Trophoblast cell (in vitro differentiated cells and primary cell): ENCODE results near the gene MEIKIN.

ENCODE experiments used
- DNase-seq, 2 donors: peaks; one replicate each; pipeline ENCODE4 v3.0.0-alpha.2; 2016
- H2AFZ ChIP-seq: 2 replicates; pipeline ENCODE4 v1.6.1; 2013; ENCODE audit warnings: low read length, moderate library complexity, mild to moderate bottlenecking; ENCODE audit not compliant: insufficient read depth, poor library complexity
- H2AK5ac ChIP-seq: 2 replicates; pipeline ENCODE4 v1.6.1; 2013; ENCODE audit warnings: mild to moderate bottlenecking, low read length
- H2BK120ac ChIP-seq: 2 replicates; pipeline ENCODE4 v1.6.1; 2013; ENCODE audit warnings: low read length, mild to moderate bottlenecking, moderate library complexity; ENCODE audit not compliant: insufficient read depth, poor library complexity
- H2BK12ac ChIP-seq: 2 replicates; pipeline ENCODE4 v1.6.1; 2013; ENCODE audit warnings: mild to moderate bottlenecking, low read length, moderate library complexity
- H2BK5ac ChIP-seq: 2 replicates; pipeline ENCODE4 v1.6.1; 2013; ENCODE audit warnings: low read length, low read depth, moderate library complexity, mild to moderate bottlenecking; ENCODE audit not compliant: poor library complexity
- H3K14ac ChIP-seq: 2 replicates; pipeline ENCODE4 v1.6.1; 2013; ENCODE audit warnings: mild to moderate bottlenecking, low read length
- H3K18ac ChIP-seq: 2 replicates; pipeline ENCODE4 v1.6.1; 2013; ENCODE audit warnings: mild to moderate bottlenecking, low read length
- H3K23ac ChIP-seq: 2 replicates; pipeline ENCODE4 v1.6.1; 2013; ENCODE audit warnings: low read length
- H3K27ac ChIP-seq: 2 replicates; pipeline ENCODE4 v1.5.1; 2013; ENCODE audit warnings: low read depth, mild to moderate bottlenecking, inconsistent platforms, low read length, moderate library complexity
- H3K27me3 ChIP-seq: 2 replicates; pipeline ENCODE4 v1.6.1; 2013; ENCODE audit warnings: inconsistent platforms, mild to moderate bottlenecking, low read length, moderate library complexity; ENCODE audit not compliant: insufficient read depth
- H3K36me3 ChIP-seq, 2 experiments: 1 replicate in 1 of 2; 2 replicates in 1 of 2; pipeline ENCODE4 v1.6.1; 2013; ENCODE audit warnings: low read length in 2 of 2, mild to moderate bottlenecking in 2 of 2, moderate library complexity in 1 of 2; ENCODE audit not compliant: insufficient read depth in 2 of 2, control insufficient read depth in 1 of 2
- H3K4ac ChIP-seq: 2 replicates; pipeline ENCODE4 v1.6.1; 2013; ENCODE audit warnings: low read depth, mild to moderate bottlenecking, low read length, moderate library complexity
- H3K4me1 ChIP-seq, 2 experiments: 1 replicate in 1 of 2; 2 replicates in 1 of 2; pipeline ENCODE4 v1.6.1; 2013; ENCODE audit warnings: low read length in 2 of 2, mild to moderate bottlenecking in 2 of 2, moderate library complexity in 1 of 2; ENCODE audit not compliant: insufficient read depth in 2 of 2, control insufficient read depth in 1 of 2
- H3K4me2 ChIP-seq: 2 replicates; pipeline ENCODE4 v1.6.1; 2013; ENCODE audit warnings: inconsistent platforms, mild to moderate bottlenecking, low read length, moderate library complexity
- H3K4me3 ChIP-seq: 2 replicates; pipeline ENCODE4 v1.5.1; 2013; ENCODE audit warnings: mild to moderate bottlenecking, low read depth, low read length, inconsistent platforms
- H3K79me1 ChIP-seq: one replicate; pipeline ENCODE4 v1.6.1; 2013; ENCODE audit warnings: low read length
- H3K79me2 ChIP-seq: 2 replicates; pipeline ENCODE4 v1.6.1; 2013; ENCODE audit warnings: low read length, mild to moderate bottlenecking; ENCODE audit not compliant: control insufficient read depth, insufficient read depth, poor library complexity
- H3K9ac ChIP-seq: 2 replicates; pipeline ENCODE4 v1.6.1; 2013; ENCODE audit warnings: mild to moderate bottlenecking, low read length
- H3K9me3 ChIP-seq: 2 replicates; pipeline ENCODE4 v1.6.1; 2013; ENCODE audit warnings: low read depth, mild to moderate bottlenecking, control low read depth, inconsistent platforms, low read length; ENCODE audit not compliant: insufficient read depth
- H4K12ac ChIP-seq: 2 replicates; pipeline ENCODE4 v1.6.1; 2013; ENCODE audit warnings: low read depth, mild to moderate bottlenecking, low read length, moderate library complexity
- H4K8ac ChIP-seq: 2 replicates; pipeline ENCODE4 v1.6.1; 2013; ENCODE audit warnings: low read depth, mild to moderate bottlenecking, low read length, moderate library complexity
- H4K91ac ChIP-seq: one replicate; pipeline ENCODE4 v1.6.1; 2013; ENCODE audit warnings: low read depth, mild to moderate bottlenecking, low read length, moderate library complexity
- WGBS: extraction: QIAGEN DNeasy Blood & Tissue Kit; methylation state at CpG from one replicate; pipeline ENCODE4 v1.1.7; 2013; ENCODE audit warnings: missing lambda C conversion rate; ENCODE audit not compliant: insufficient read length, insufficient coverage; ENCODE audit errors: extremely low coverage; 5-methylcytosine and 5-hydroxymethylcytosine counted together

The MEIKIN gene

DNA sequence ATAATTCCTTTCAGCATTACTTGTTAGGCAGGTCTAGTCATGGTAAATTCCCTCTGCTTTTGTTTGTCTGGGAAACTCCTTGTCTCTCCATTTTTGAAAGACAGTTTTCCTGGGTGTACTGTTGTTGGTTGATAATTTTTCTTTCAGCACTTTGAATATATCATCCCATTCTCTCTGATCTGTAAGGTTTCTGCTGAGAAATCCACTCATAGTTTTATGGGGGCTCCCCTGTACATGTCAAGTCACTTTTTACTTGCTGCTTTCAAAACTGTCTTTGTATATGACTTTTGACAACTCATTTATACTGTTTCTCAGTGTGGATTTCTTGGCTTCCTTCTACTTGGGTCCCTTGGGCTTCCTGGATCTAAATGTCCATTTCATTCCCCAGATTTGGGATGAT lies 16.5 kb downstream of the MEIKIN start:
- H3K36me3 ChIP-seq: no peaks in the 10 kb centered on the region
- H4K12ac ChIP-seq: no peak overlapping the region
- H3K9ac ChIP-seq: no peak overlapping the region
- no peak overlapping the region for H3K18ac ChIP-seq
- no peak for DNase-seq
- no peak overlapping the region for H3K4me3 ChIP-seq
- no peak overlapping the region for H2BK120ac ChIP-seq
- H3K4me2 ChIP-seq: no peak overlapping the region
- H3K27ac ChIP-seq: no peak overlapping the region
- H3K79me2 ChIP-seq: no peaks in the 10 kb centered on the region
- no peak overlapping the region for H2AK5ac ChIP-seq
- no peaks in the 10 kb centered on the region for H3K4me1 ChIP-seq
- no peaks in the 10 kb centered on the region for H3K79me1 ChIP-seq
- H2AFZ ChIP-seq: no peak overlapping the region
- H2BK12ac ChIP-seq: no peak overlapping the region
- H2BK5ac ChIP-seq: no peak overlapping the region
- no peak overlapping the region for H3K4ac ChIP-seq
- no peak overlapping the region for H3K23ac ChIP-seq
- H4K8ac ChIP-seq: no peak overlapping the region
- H4K91ac ChIP-seq: no peak overlapping the region
- no peaks in the 10 kb centered on the region for H3K9me3 ChIP-seq
- H3K14ac ChIP-seq: no peak overlapping the region
- no peaks in the 10 kb centered on the region for H3K27me3 ChIP-seq

DNA sequence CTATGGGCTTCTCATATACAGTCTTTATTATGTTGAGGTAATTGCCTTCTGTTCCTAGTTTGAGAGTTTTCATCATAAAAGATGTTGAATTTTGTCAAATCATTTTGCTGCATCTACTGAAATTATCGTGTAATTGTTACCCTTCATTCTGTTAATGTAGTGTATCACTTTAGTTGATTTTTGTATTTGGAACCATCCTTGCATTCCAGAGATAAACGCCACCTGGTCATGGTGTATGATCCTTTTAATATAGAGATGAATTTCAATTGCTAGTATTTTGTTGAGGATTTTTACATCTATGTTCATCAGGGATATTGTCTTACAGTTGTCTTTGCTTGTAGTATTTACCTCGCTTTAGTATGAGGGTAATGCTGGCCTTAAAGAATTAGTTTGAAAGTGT lies 19.3 kb downstream of the MEIKIN start:
- no CpG with 5 or more reads among the region's 3 CpGs for WGBS

DNA sequence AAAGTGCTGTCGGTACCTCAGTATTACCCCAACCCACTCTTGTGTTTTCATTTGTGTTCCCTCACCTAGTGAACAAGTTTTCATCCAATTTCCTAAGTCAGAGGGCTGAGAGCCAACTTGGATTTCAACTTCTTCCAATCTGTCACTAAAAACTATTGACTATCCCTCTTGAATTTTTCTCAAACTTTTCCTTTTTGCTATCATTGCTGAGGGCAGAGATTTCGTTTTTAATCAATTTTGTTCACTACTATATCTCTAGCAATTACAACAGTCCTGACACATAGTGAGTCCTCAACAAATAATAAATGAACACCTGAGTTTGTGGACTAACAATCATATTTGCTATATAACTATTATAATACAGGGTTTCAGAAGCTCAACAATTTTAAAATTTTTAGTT lies 29.0 kb downstream of the MEIKIN start:
- DNase-seq: no peak
- H3K14ac ChIP-seq: no peak overlapping the region
- WGBS: no CpG with 5 or more reads among the region's 2 CpGs
- H3K4ac ChIP-seq: no peak overlapping the region
- no peak overlapping the region for H3K9ac ChIP-seq
- H3K79me1 ChIP-seq: no peaks in the 10 kb centered on the region
- no peaks in the 10 kb centered on the region for H3K9me3 ChIP-seq
- no peak overlapping the region for H4K8ac ChIP-seq
- H3K79me2 ChIP-seq: no peaks in the 10 kb centered on the region
- H2BK12ac ChIP-seq: no peak overlapping the region
- no peaks in the 10 kb centered on the region for H3K36me3 ChIP-seq
- H3K27me3 ChIP-seq: no peaks in the 10 kb centered on the region
- H4K91ac ChIP-seq: no peak overlapping the region
- H3K4me2 ChIP-seq: no peak overlapping the region
- no peak overlapping the region for H3K27ac ChIP-seq
- H2AK5ac ChIP-seq: no peak overlapping the region
- H2AFZ ChIP-seq: no peak overlapping the region
- no peak overlapping the region for H2BK5ac ChIP-seq
- H2BK120ac ChIP-seq: no peak overlapping the region
- H3K4me3 ChIP-seq: no peak overlapping the region
- H3K23ac ChIP-seq: no peak overlapping the region
- no peak overlapping the region for H4K12ac ChIP-seq
- no peak overlapping the region for H3K18ac ChIP-seq
- no peaks in the 10 kb centered on the region for H3K4me1 ChIP-seq

More for the DNA sequence above, 19.3 kb downstream of the MEIKIN start:
- no peak overlapping the region for H4K12ac ChIP-seq
- H3K18ac ChIP-seq: no peak overlapping the region
- no peak overlapping the region for H2AFZ ChIP-seq
- no peaks in the 10 kb centered on the region for H3K9me3 ChIP-seq
- no peak overlapping the region for H2AK5ac ChIP-seq
- no peak overlapping the region for H3K27ac ChIP-seq
- H4K91ac ChIP-seq: no peak overlapping the region
- no peaks in the 10 kb centered on the region for H3K4me1 ChIP-seq
- no peaks in the 10 kb centered on the region for H3K36me3 ChIP-seq
- H2BK5ac ChIP-seq: no peak overlapping the region
- no peak overlapping the region for H2BK12ac ChIP-seq
- H3K4me2 ChIP-seq: no peak overlapping the region
- H3K14ac ChIP-seq: no peak overlapping the region
- no peak overlapping the region for H3K9ac ChIP-seq
- no peak overlapping the region for H3K23ac ChIP-seq
- H3K27me3 ChIP-seq: no peaks in the 10 kb centered on the region
- H4K8ac ChIP-seq: no peak overlapping the region
- no peak overlapping the region for H2BK120ac ChIP-seq
- H3K79me1 ChIP-seq: no peaks in the 10 kb centered on the region
- H3K4ac ChIP-seq: no peak overlapping the region
- no peaks in the 10 kb centered on the region for H3K79me2 ChIP-seq
- DNase-seq: no peak
- no peak overlapping the region for H3K4me3 ChIP-seq

DNA sequence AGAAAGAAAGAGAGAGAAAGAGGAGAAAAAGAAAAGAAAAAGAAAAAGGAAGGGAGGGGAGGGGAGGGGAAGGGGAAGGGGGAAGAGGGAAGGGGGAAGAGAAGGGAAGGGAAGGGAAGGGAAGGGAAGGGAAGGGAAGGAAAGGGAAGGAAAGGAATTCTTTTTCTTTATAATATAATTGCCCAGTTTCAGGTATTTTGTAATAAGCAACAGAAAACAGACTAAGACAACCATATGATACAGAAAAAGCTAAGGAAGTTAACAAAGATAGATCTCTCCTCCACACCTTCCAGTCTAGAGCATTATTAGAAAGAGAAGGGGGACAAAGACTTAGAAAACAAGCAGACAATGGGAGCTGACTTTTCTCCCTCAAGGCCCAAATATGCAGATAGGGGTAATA lies 31.0 kb downstream of the MEIKIN start:
- no peak overlapping the region for H3K4ac ChIP-seq
- no peak overlapping the region for H3K14ac ChIP-seq
- H2BK12ac ChIP-seq: no peak overlapping the region
- H3K4me1 ChIP-seq: no peaks in the 10 kb centered on the region
- no peak overlapping the region for H3K18ac ChIP-seq
- H4K8ac ChIP-seq: no peak overlapping the region
- no peak overlapping the region for H3K4me2 ChIP-seq
- H3K4me3 ChIP-seq: no peak overlapping the region
- H2BK120ac ChIP-seq: no peak overlapping the region
- no peak overlapping the region for H4K12ac ChIP-seq
- no peak overlapping the region for H3K27ac ChIP-seq
- no peaks in the 10 kb centered on the region for H3K27me3 ChIP-seq
- no peak overlapping the region for H2AK5ac ChIP-seq
- H4K91ac ChIP-seq: no peak overlapping the region
- no peaks in the 10 kb centered on the region for H3K79me1 ChIP-seq
- no peaks in the 10 kb centered on the region for H3K79me2 ChIP-seq
- DNase-seq: no peak
- H3K23ac ChIP-seq: no peak overlapping the region
- no peak overlapping the region for H3K9ac ChIP-seq
- no peaks in the 10 kb centered on the region for H3K36me3 ChIP-seq
- no peaks in the 10 kb centered on the region for H3K9me3 ChIP-seq
- H2AFZ ChIP-seq: no peak overlapping the region
- H2BK5ac ChIP-seq: no peak overlapping the region

DNA sequence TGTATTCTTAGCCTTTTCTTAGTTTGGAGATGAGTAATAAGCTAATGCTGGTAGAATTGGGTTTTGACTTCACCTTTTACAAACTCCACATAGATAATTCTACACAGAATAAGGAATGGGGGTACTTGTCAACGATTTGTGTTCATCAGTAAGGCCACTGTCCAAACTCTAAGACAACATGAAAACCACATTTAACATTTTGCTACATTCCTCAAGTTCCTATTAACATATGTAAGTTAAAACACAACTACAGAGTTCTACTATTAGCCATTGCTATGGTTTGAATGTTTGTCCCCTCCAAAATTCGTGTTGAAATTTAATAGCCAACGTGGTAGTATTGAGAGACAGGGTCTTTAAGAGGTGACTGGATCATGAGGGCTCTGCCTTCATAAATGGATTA lies 31.9 kb downstream of the MEIKIN start:
- no peak overlapping the region for H3K9ac ChIP-seq
- no peak overlapping the region for H2AFZ ChIP-seq
- H3K27me3 ChIP-seq: no peaks in the 10 kb centered on the region
- H2BK12ac ChIP-seq: no peak overlapping the region
- WGBS: no CpG with 5 or more reads among the region's 3 CpGs
- H3K9me3 ChIP-seq: no peaks in the 10 kb centered on the region
- H3K23ac ChIP-seq: no peak overlapping the region
- H3K4me1 ChIP-seq: no peaks in the 10 kb centered on the region
- DNase-seq: no peak
- no peak overlapping the region for H4K91ac ChIP-seq
- no peak overlapping the region for H3K27ac ChIP-seq
- H3K4me3 ChIP-seq: no peak overlapping the region
- no peak overlapping the region for H2BK120ac ChIP-seq
- H3K79me1 ChIP-seq: no peaks in the 10 kb centered on the region
- no peak overlapping the region for H3K14ac ChIP-seq
- no peaks in the 10 kb centered on the region for H3K79me2 ChIP-seq
- H4K8ac ChIP-seq: no peak overlapping the region
- H4K12ac ChIP-seq: no peak overlapping the region
- no peak overlapping the region for H2BK5ac ChIP-seq
- H2AK5ac ChIP-seq: no peak overlapping the region
- no peak overlapping the region for H3K4ac ChIP-seq
- H3K4me2 ChIP-seq: no peak overlapping the region
- no peak overlapping the region for H3K18ac ChIP-seq
- no peaks in the 10 kb centered on the region for H3K36me3 ChIP-seq
